Activated CD8-positive, alpha-beta memory T cell treated with anti-CD3 and anti-CD28 coated beads for 4 hours (primary cell): Measurements from ENCODE around the gene KCP.

ENCODE experiments used
- DNase-seq, 2 donors: peaks; one replicate each; pipeline ENCODE4 v3.0.0-alpha.2; 2020; ENCODE audit warnings: low read depth in 2 of 2

Gene KCP

GRCh38 chr7:128827971-128828711 is 82.4 kb downstream of the KCP start:
- no peak for DNase-seq

GRCh38 chr7:128827248-128827958 is 83.1 kb downstream of the KCP start:
- DNase-seq = no peak

GRCh38 chr7:128826916-128827247 is 83.6 kb downstream of the KCP start:
- DNase-seq = no peak
